ENCODE results near the gene TMEM163.

Gene TMEM163

DNA sequence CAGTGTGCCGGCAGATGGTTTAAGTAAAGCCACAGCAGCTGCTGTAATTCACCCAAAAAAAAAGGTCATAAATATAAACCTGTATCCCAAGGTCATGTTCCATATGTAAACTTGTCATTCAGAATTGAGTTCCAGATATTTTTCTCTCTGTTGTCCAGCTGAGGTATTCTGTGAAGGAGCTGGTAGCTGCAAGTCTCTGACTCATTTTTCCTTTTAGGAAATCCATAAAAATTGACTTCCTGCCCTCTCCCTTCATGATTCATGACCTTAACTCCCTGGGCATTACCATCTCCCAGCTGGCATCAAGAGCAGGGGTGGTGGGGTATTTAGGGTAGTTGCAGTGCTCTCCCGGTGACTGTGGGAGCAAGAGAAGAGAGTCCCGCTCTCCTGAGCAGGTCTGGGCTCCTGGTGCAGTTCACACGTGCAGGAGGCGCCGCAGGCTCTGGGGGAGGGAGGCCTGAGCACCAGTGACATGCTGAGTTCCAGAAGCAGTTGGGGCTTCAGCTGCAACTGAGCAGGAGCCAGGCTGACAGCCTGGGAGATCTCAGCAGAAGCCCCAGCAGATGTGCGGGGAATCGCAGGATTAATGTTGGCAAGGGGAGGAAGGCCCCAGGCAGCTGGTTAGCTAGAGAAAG lies 272.3 kb downstream of the TMEM163 start:
- in situ Hi-C loops (cut with MboI; ENCODE audit: low sequenced_read_pairs) = no loop called here

DNA sequence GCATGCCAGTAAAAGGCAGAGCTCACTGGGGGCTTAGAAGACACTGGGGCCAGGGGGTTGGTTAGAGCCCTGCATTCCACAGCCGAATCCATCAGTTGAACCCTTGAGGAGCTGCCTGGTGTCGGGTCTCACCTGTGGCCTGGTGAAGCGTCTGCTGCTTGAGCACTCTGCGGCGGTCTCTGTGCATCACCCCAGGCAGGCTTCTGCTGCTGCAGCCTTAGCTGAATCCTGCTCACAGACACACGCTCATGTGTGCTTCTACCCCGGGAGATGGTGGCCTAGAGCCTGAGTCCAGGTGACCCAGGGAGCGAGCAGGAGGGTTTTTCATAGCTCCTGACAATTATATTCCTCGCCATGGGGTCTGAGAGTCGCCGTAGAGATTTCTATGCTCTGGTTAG lies 272.8 kb downstream of the TMEM163 start:
- in situ Hi-C loops (cut with MboI; ENCODE audit: low sequenced_read_pairs) = no loop called here

DNA sequence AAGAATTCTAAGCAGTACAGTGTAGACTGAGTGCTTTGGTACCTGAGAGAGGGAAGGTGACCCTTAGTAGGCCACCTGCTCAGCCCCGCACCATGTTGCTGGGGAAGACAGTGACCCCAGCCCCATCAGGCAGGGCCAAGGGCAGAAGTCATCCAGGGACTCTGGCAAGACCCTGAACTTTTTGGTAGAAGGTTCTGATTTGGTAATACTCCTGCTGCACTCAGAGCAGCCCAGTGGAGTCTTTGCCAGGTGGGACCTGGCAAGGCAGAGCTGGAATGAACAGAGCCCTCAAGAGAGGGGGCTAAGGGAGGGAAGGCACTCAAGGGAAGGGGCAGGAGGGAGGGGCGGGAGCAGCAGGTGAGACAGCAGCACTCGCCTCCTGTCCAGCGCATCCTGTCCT lies 273.7 kb downstream of the TMEM163 start:
- in situ Hi-C loops (cut with MboI; ENCODE audit: low sequenced_read_pairs) = no loop called here

DNA sequence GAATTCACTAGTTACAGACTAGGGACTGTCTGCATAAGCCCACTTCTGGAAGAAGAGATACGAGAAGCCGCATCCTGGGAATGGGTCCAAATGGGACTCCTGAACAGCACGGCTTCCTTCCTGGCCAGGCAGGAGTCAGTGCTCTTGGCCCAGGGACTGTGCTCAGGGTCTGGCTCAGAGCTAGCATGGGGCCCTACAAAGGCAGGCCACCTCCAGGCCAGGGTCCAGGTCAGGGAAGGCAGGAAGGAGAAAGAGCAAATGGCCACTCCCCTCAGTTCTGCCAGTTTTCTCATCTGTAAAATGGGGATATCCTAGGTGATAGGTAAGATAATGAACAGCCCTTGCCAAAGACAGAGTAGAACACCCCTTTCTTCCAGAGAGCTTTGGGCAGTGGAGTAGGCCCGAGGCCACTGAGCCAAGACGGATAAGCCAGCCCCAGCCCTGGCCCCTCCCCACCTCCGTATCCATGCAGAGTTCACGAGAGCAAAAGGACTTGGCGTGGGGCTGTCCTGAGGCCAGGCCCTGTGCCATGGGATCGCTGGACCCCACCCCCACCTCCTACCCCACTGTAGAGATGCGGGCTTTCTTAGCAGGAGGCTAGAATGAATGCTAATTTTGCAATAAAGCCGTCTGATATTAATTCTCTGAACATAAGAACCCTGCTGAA lies 274.9 kb downstream of the TMEM163 start:
- in situ Hi-C loops (cut with MboI; ENCODE audit: low sequenced_read_pairs) = no loop called here

DNA sequence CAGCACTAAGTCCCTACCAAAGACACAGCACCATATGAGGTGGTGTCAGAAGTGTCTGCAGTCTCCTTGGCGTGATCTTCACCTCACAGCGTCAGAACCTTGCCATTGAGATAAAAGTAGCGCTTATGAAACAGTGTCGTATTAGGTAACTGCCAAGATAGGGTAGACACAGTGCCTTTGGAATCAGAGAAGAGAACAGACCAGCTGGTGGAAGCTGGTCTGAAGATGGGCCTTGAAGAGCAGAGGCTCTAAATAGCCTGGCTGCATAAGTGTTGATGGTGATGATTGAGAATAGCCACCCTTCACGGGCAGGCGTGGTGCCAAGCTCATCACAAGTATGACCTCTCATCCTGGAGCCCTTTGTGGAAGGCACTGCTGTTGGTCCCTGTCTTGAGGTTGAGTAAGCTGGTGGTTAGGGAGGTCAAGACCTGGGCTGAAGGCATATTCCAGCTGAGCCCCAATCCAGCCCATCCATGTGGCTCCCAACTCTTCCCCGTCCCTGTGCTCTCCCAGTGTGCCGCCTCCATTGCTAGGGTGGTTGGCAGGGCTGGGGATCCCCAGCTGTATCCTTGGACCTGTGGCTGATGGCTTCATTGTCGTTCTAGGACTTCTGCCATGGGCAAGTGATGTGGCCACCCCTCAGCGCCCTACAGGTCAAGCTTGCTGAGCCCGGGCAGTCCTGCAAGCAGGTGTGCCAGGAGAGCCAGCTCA lies 277.5 kb downstream of the TMEM163 start:
- in situ Hi-C loops (cut with MboI; ENCODE audit: low sequenced_read_pairs) = no loop called here

DNA sequence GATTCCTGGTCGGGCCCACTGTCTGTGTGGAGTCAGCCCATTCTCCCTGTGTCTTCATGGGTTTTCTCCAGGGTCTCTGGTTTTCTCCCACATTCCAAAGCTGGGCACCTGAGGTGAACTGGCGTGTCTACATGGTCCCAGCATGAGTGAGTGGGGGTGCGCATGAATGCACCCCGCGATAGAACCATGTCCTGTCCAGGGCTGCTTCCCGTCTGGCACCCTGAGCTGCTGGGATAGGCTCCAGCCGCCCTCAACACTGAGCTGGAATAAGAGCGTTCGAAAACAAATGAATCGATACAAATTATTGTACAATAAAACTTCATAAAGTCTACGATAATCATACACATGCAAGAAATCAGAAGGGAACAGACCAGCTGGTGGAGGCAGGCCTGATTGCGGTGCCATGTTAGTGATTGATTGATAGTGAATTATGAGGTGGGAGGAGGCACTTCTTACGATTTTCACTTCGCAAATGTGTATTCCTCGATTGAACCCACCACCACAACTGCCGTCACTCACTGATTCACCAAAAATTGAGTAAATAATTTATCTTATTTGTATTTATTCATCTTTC lies 278.4 kb downstream of the TMEM163 start:
- in situ Hi-C loops (cut with MboI; ENCODE audit: low sequenced_read_pairs) = no loop called here

DNA sequence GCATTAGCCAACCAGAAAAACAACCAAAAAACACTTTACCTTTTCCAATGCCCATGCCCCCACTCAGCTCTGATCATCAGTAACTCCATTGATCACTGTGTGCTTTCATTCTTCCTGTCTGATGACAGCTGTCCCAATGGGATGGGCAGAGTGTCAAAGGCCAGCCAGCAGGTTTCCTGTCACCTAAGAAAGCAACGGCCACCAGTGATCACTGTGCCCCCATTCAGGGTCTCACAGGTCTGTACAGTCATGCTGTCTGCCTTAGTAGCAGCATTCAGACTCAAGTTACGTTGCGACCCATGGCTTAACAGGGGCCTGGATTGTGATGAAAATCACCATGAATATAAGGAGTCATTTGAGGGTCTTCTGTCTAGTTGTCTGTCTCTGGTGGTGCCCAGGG lies 280.4 kb downstream of the TMEM163 start:
- in situ Hi-C loops (cut with MboI; ENCODE audit: low sequenced_read_pairs) = no loop called here

DNA sequence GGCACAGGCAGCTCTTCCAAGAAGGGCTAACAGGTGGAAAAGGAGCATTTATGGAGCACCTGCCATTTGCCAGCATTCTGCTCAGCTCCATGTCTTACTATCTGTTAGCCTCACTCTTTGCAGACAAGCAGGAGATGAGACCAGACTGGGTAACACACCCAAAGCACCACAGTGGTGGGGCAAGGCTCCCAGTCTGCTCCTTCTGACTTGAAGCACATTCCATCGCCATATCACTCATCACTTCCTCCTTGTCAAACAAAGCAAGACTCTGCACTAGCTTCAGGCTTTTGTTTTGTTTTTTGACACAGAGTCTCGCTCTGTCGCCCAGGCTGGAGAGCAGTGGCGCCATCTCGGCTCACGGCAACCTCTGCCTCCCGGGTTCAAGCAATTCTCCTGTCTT lies 282.1 kb downstream of the TMEM163 start:
- in situ Hi-C loops (cut with MboI; ENCODE audit: low sequenced_read_pairs) = no loop called here

DNA sequence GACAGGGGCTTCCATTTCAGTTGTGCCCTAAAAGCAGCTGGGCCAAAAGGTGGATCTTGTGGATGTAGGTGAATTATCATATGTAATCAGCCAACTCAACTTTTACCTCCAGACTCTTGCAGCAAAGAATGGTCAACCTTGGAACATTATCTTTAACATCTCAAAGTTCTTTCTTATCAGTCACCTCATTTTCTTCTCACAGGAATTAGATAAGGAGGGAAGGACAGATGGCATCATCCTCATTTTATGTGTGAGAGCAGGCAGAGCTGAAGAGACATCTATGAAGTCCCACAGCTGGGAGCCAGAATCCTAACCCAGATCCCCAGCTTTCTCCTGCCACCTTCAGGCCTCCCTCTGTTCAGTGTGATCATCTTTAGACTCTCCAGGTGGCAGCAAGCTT lies 282.9 kb downstream of the TMEM163 start:
- in situ Hi-C loops (cut with MboI; ENCODE audit: low sequenced_read_pairs) = no loop called here

DNA sequence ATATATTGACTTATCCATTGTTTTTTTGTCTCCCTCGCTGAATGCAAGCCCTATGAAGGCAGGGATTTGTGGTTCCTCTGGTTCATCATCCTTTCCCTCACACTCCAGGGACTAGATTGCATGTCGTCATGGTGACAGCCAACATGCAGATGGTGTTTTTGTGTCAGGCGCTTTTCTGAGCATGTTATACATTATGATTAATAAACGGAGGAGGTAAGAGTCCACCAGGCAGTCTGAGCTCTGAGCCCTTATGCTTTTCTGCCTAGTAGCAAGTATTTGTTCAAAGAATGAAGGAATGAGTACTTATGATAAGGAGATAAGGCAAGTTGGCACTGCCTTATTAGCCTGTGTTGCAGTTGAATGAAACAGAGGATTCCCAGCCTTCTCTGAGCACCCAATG lies 283.3 kb downstream of the TMEM163 start:
- in situ Hi-C loops (cut with MboI; ENCODE audit: low sequenced_read_pairs) = no loop called here

DNA sequence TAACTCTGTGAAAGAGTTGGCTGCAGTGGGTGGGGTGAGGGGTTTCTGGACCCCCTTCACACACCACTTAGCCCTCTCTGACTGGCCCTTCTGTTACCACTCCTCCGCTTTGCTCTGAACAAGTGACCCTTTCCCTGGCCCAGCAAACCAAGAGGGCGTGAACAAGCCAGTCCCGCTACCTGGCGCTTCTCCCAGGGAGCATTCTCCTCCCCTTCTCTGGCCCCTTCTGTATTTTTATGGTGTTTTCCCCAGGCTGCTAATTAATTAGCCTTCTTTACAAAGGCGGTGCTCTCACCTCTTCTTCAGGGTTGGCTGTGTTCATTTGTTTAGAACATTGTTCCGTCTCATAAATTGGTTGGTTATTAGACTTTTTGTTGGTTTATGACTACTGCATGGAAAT lies 284.8 kb downstream of the TMEM163 start:
- in situ Hi-C loops (cut with MboI; ENCODE audit: low sequenced_read_pairs) = no loop called here

DNA sequence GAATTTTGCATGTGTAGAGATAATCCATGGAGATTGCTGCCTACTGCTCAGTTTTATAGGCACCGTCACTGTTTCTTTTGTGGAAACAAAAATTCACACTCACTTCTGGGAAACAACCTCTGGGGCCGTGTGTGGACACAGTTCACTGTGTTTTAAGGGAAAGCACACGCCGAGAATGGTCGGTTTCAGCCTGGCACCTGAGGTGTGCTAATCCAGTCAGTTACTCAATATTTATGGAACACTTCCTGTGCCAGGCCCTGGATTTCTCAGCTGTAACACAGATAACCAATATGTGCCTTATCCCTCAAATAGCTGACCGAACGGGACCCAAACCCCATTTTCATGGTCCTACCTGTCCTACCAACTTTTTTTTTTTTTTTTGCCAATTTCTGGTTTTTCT lies 285.3 kb downstream of the TMEM163 start:
- in situ Hi-C loops (cut with MboI; ENCODE audit: low sequenced_read_pairs) = no loop called here

DNA sequence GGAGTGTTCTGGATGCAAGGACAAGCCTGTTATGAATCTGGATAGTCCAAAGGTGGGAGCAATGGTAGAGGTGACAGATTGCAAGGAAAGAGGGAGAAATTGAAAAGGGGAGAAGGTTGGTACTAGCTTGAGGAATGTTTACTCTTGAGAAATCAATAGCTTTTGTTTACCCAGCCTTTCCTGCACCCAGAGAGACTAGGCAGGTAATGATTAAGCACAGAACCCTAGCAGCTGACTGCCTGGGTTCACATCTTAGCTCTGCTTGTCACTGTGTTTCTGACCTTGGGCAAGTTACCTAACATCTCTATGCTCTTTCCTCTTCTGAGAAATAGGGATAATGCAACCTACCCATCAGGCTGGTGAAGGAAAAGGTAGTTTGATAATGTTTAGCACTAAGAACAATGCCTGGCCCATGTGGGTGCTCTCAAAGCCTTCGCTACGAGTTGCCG lies 286.3 kb downstream of the TMEM163 start:
- in situ Hi-C loops (cut with MboI; ENCODE audit: low sequenced_read_pairs) = no loop called here

DNA sequence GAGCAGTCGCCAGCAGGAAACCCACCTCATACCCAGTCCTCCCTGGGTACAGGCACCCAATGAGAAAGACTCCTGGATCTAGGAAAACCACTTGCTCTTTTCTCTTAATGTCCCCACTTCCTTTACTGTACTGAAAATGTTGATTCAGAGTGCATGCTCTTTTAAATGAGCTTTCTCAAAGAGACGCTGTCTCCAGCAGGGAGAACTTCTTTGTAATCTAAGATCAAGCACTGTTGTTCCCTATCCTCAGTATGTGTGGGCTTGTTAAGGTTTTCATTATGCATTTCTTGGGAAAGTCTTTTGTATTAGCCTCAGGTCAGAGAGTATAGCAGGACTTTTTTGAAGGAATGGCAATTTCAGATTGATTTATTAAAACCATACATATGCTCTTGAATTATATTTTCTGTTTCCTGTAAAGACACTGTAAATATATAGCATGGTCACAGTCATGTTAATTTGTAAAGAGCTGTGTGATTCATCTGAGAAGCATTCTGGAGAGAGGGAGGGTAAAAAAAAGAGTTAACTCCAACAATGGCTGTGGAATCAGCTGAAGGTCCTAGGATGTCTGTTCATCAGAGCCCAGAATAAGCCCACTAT lies 286.9 kb downstream of the TMEM163 start:
- in situ Hi-C loops (cut with MboI; ENCODE audit: low sequenced_read_pairs) = no loop called here

DNA sequence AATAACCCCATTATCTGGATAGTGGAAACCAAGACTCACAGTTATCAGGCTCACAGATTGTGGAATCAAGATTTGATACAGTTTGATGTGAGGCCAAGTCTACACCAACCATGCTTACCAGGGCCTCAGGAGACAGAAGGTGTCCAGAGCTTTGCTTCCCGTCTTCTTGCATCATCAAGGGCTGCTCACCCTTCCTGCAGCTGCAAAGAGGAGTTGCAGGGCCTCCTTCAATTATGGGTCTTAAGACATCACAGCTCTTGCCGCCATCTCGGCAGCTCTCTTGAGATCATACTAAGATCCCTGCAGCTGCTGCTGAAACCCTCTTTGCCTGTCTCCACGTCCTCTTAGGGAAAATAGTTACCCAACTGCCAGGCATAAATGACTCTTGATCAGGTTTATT lies 288.9 kb downstream of the TMEM163 start:
- in situ Hi-C loops (cut with MboI; ENCODE audit: low sequenced_read_pairs) = no loop called here

DNA sequence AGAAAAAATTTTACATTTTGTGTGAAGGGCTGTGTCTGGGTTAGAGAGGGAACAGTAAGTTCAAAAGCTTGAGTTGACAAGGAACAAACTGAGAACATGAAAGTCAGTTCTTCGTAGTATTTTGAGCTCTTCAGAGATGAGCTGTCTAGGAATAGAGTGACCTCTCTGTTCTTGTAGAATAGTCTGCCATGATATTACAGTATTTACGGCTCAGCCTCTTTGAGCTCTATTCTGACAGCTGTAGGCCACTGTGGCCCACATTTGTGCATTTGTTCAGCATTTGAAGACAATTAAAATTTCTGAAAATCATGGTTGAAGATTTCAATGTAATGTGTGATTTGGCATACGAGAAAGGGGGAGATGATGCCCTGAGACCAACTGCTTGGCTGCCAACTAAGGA lies 292.1 kb downstream of the TMEM163 start:
- in situ Hi-C loops (cut with MboI; ENCODE audit: low sequenced_read_pairs) = no loop called here

DNA sequence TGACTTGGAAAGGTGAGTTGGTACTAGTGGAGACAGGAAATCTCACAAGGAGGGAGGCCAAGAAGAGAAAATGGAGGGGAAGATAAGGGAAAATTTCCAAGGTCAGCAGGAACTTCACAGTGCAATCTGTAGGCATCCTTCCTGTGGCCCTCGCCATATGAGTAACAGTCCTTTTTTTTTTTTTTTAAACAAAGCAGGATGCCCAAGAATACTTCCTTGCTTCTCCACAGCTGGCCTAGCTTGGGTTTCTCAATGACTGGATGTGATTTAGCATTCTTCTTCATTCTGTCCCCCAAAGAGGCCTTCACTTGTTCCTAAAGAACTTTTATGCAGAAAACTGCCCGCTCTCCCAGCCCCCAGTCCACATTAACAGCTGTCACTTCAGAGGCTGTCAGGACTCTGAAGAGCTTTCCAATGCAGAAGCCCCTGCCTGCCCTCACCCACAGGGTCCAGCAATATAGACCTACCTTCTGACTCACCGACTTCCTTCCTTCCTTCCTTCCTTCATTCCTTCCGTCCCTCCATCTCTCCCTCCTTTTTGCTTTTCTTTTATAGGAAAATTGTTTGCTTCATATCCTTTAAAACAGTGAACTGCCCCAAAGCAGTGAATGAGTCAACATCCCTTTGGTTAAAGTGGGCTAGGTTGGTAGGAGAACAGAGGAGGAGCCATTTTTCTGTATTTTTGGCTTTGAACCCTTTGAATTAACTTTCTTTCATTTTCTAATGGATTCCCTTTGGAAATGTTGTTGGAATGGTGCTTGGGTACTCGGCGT lies 292.9 kb downstream of the TMEM163 start:
- in situ Hi-C loops (cut with MboI; ENCODE audit: low sequenced_read_pairs) = no loop called here

DNA sequence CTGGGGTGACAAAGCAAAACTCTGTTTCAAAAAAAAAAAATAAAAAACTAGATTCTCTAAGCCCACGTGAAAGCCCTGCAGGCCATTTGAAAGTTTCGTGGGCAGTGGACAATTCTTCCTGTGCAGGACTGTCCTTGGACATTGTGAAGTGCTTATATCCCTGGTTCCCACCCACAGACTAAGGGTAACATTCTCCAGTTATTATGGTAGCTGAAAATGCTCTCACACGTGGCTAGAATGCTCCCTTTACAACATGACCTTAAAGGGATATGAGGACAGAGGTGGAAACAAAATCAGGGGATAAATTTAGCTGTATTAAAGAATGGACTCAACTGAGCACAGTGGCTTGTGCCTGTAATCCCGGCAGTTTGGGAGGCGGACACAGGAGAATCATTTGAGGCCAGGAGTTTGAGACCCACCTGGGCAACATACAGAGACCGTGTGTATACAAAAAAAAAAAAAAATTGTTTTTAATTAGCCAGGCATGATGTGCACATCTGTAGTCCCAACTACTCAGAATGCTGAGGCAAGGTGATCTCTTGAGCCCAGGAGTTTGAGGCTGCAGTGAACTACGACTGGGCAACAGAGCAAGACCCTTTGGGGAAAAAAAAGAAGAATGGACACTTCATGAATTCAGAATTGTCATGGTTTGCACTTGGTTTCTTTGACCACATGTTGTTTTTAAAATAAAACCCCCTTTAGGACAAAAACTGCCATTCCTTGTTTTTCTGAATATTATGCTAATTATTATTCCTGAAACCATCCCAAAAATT lies 297.1 kb downstream of the TMEM163 start:
- in situ Hi-C loops (cut with MboI; ENCODE audit: low sequenced_read_pairs) = loop anchor here (25.0 kb wide), 1 partner anchor 309 kb away; no protein-coding TSS in a partner anchor

DNA sequence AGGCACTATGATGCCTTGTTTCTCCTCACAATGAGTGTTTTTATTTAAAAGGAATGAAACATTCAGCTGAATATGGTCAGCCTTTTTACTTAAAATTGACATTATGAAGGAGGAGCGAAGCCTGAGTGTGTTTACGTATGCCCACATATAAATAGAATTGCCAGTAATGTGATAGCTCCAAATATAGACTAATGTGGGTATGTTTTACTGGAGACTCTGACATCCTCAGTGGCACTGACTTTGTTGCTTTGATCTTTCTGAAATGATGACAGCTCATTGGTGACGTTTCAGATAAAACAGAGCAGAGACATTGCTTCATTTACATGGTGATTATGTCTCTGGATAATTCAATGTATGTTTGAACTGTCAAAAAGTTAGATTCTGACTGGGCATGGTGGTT lies 297.9 kb downstream of the TMEM163 start:
- in situ Hi-C loops (cut with MboI; ENCODE audit: low sequenced_read_pairs) = loop anchor here (25.0 kb wide), 1 partner anchor 309 kb away; no protein-coding TSS in a partner anchor

DNA sequence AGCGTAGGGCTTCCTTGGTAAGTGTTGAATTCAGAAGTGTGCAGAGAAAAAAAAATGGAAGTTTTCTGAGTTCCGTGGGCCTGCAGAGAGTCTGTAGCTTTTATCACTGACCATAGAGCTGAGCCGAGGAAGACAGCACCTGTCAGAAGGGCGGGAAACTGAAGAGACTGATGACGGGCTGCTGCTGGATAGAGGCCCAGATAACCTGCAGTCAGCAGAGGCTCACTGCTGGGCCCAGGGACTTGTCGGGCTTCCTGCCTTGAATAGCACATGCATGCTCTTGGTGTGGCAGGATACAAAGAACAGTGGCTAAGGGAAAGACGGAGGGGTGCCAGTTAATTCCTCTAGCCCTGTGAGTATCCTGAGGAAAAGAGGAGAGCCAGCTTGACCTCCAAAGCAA lies 298.5 kb downstream of the TMEM163 start:
- in situ Hi-C loops (cut with MboI; ENCODE audit: low sequenced_read_pairs) = loop anchor here (25.0 kb wide), 1 partner anchor 308 kb away; no protein-coding TSS in a partner anchor
